Measurements from ENCODE around the gene JOSD1. TPM values are rescaled to one million over a fixed set of nuclear protein-coding genes. Genes with fewer than 3 reads are reported as not detected.

Gene JOSD1
- total RNA-seq, 4 donors from 2014 or later = 46.7 to 76.6 (median 62.2) TPM

- peaks cover 18 to 30% of the 10 kb centered on the region in 2 donors for H3K4me1 ChIP-seq
- H3K27me3 ChIP-seq = no peaks in the 10 kb centered on the region
- TF ChIP-seq POLR2A (IDR thresholded peaks at IDR 0.05) (peak in 1 of 2 donors; percentile 38), CTCF (IDR thresholded peaks at IDR 0.05) (no peak)
- H3K36me3 ChIP-seq = no peaks in the 10 kb centered on the region
- H3K4me3 ChIP-seq (replicated peaks in 1 of 3) = peak overlapping the region; percentile 74 to 96 (median 81)
- H3K27ac ChIP-seq = peak overlapping the region; percentile 90 to 97 (median 93)
- no peaks in the 10 kb centered on the region for H3K9me3 ChIP-seq
- peak; percentile 53 to 55 for DNase-seq
- intact Hi-C loops (cut with DNase I) = loop anchor here (5.0 kb wide), 1 partner anchor 46 kb away; no protein-coding TSS in a partner anchor
- WGBS, 2 donors = 0 to 1% methylated on average over 20 to 38 of the region's 80 CpGs
These were observed 5.6 kb upstream of the JOSD1 start for GRCh38 chr22:38706101-38706900.

GRCh38 chr22:38705235-38706100 lies 4.7 kb upstream of the JOSD1 start, which contains the start of gene GTPBP1:
Gene GTPBP1 (plus strand): TSS chr22:38705944. CDS start chr22:38705956, 12 bp downstream.
- Histone ChIP-seq H3K4me1 (peaks cover 19 to 30% of the 10 kb centered on the region in 2 donors), H3K27me3 (no peaks in the 10 kb centered on the region), H3K27ac (peak within 1 kb of the TSS; percentile 90 to 97 (median 93)), H3K4me3 (replicated peaks in 1 of 3) (peak within 1 kb of the TSS; percentile 74 to 96 (median 81)), H3K36me3 (no peaks in the 10 kb centered on the region), H3K9me3 (no peaks in the 10 kb centered on the region)
- intact Hi-C loops (cut with DNase I) = loop anchor here (5.0 kb wide), 1 partner anchor 47 kb away; no protein-coding TSS in a partner anchor
- TF ChIP-seq CTCF (IDR thresholded peaks at IDR 0.05) = peak in 2 of 6 experiments; percentile 10 to 26
- TF ChIP-seq POLR2A (IDR thresholded peaks at IDR 0.05) = peak; percentile 68 to 97
- peak; percentile 99 for DNase-seq
- WGBS, 2 donors = 0% methylated on average over 7 to 43 of the region's 55 CpGs

GRCh38 chr22:38704654-38705234 lies 4.0 kb upstream of the JOSD1 start:
- peaks cover 21 to 31% of the 10 kb centered on the region in 2 donors for H3K4me1 ChIP-seq
- 20 to 23% methylated on average over 10 of the region's 10 CpGs for WGBS, 2 donors
- no peaks in the 10 kb centered on the region for H3K9me3 ChIP-seq
- no peak for TF ChIP-seq CTCF (IDR thresholded peaks at IDR 0.05)
- TF ChIP-seq POLR2A (IDR thresholded peaks at IDR 0.05) = no peak
- H3K27ac ChIP-seq = peak overlapping the region; percentile 11 to 79 (median 72)
- no peaks in the 10 kb centered on the region for H3K27me3 ChIP-seq
- intact Hi-C loops (cut with DNase I) = loop anchor here (5.0 kb wide), 1 partner anchor 48 kb away; no protein-coding TSS in a partner anchor
- no peak for DNase-seq
- no peak overlapping the region for H3K4me3 ChIP-seq (replicated peaks in 1 of 3)
- H3K36me3 ChIP-seq = no peaks in the 10 kb centered on the region

GRCh38 chr22:38700270-38700788 lies 414 bp downstream of the JOSD1 start:
- peak in 1 of 2 donors; percentile 68 for DNase-seq
- Histone ChIP-seq H3K36me3 (no peaks in the 10 kb centered on the region), H3K27ac (peak overlapping the region; percentile 91 to 99 (median 98)), H3K27me3 (no peaks in the 10 kb centered on the region), H3K4me3 (replicated peaks in 1 of 3) (peak overlapping the region; percentile 66 to 98 (median 91)), H3K4me1 (peaks cover 49 to 57% of the 10 kb centered on the region in 2 donors), H3K9me3 (no peaks in the 10 kb centered on the region)
- no peak for TF ChIP-seq POLR2A (IDR thresholded peaks at IDR 0.05)
- TF ChIP-seq CTCF (IDR thresholded peaks at IDR 0.05) = no peak
- intact Hi-C loops (cut with DNase I) = no loop called here
- 0 to 1% methylated on average over 11 to 33 of the region's 57 CpGs for WGBS, 2 donors
